Activated CD4-positive, alpha-beta memory T cell treated with anti-CD3 and anti-CD28 coated beads, Interleukin-2, amount 10 ng/mL, durations not matched to agents 7 days and 5 days (primary cell): Measurements from ENCODE around the gene MID1. TPM values are rescaled to one million over a fixed set of nuclear protein-coding genes. Genes with fewer than 3 reads are reported as not detected.

Experiments
- CTCF ChIA-PET: fragments of 350-600 bp; sonication (Branson Sonifier 250); formaldehyde crosslinking; loops from one replicate; lab custom pipeline; 2021; ENCODE audit warnings: antibody characterized with exemption, inconsistent platforms; lab: Charles Lee
- POLR2A ChIA-PET: fragments of 350-600 bp; sonication (Branson Sonifier 250); formaldehyde crosslinking; loops from one replicate; lab custom pipeline; 2021; ENCODE audit warnings: antibody characterized with exemption; lab: Charles Lee
- DNase-seq: peaks from one replicate; pipeline ENCODE4 v3.0.0-alpha.2; 2020
- H3K27ac Mint-ChIP-seq: one replicate; pipeline ENCODE4 v1.8.0; 2021; ENCODE audit warnings: mild to moderate bottlenecking, mixed read lengths
- H3K27me3 Mint-ChIP-seq: one replicate; pipeline ENCODE4 v1.8.0; 2021; ENCODE audit warnings: mixed read lengths
- H3K36me3 Mint-ChIP-seq: one replicate; pipeline ENCODE4 v1.8.0; 2021; ENCODE audit warnings: low read depth, mixed read lengths
- H3K4me1 Mint-ChIP-seq: one replicate; pipeline ENCODE4 v1.8.0; 2021; ENCODE audit warnings: mixed read lengths
- H3K4me3 Mint-ChIP-seq: one replicate; pipeline ENCODE4 v1.8.0; 2021; ENCODE audit warnings: mild to moderate bottlenecking, mixed read lengths
- H3K9me3 Mint-ChIP-seq: one replicate; pipeline ENCODE4 v1.8.0; 2021; ENCODE audit warnings: mixed read lengths
- total RNA-seq, 2 experiments: library from RNA; stranded (reverse); gene quantifications; one replicate each; pipeline ENCODE4 v1.2.3, GENCODE V29; 2021

The MID1 gene
- total RNA-seq, 2 experiments from 2014 or later = 0.08 TPM; not detected in 1

GRCh38 chrX:10531927-10532326, 88.5 kb downstream of the MID1 start:
- ChIA-PET POLR2A (no interaction called here), CTCF (no interaction called here)
- no peak for DNase-seq
- no peaks in the 10 kb centered on the region for H3K36me3 Mint-ChIP-seq
- no peaks in the 10 kb centered on the region for H3K4me1 Mint-ChIP-seq
- no peak overlapping the region for H3K27ac Mint-ChIP-seq
- no peaks in the 10 kb centered on the region for H3K9me3 Mint-ChIP-seq
- H3K4me3 Mint-ChIP-seq = no peak overlapping the region
- H3K27me3 Mint-ChIP-seq = no peaks in the 10 kb centered on the region

- no peaks in the 10 kb centered on the region for H3K4me1 Mint-ChIP-seq
Measured at GRCh38 chrX:10529344-10529743, 91.0 kb downstream of the MID1 start.

GRCh38 chrX:10526451-10526850, 93.9 kb downstream of the MID1 start:
- Mint-ChIP-seq H3K9me3 (no peaks in the 10 kb centered on the region), H3K36me3 (no peaks in the 10 kb centered on the region), H3K27me3 (no peaks in the 10 kb centered on the region), H3K27ac (no peak overlapping the region), H3K4me1 (no peaks in the 10 kb centered on the region), H3K4me3 (no peak overlapping the region)
- DNase-seq = no peak
- CTCF ChIA-PET = no interaction called here
- POLR2A ChIA-PET = no interaction called here

More at GRCh38 chrX:10529344-10529743, 91.0 kb downstream of the MID1 start:
- POLR2A ChIA-PET = no interaction called here
- no peak overlapping the region for H3K4me3 Mint-ChIP-seq
- no peaks in the 10 kb centered on the region for H3K9me3 Mint-ChIP-seq
- H3K27me3 Mint-ChIP-seq = no peaks in the 10 kb centered on the region
- CTCF ChIA-PET = no interaction called here
- no peaks in the 10 kb centered on the region for H3K36me3 Mint-ChIP-seq
- no peak for DNase-seq
- H3K27ac Mint-ChIP-seq = no peak overlapping the region

GRCh38 chrX:10525381-10526120, 94.8 kb downstream of the MID1 start:
- Mint-ChIP-seq H3K27ac (no peak overlapping the region), H3K4me3 (no peak overlapping the region), H3K36me3 (no peaks in the 10 kb centered on the region), H3K27me3 (no peaks in the 10 kb centered on the region), H3K4me1 (no peaks in the 10 kb centered on the region), H3K9me3 (no peaks in the 10 kb centered on the region)
- ChIA-PET POLR2A (no interaction called here), CTCF (no interaction called here)
- DNase-seq = no peak

- Mint-ChIP-seq H3K27ac (no peak overlapping the region), H3K36me3 (no peaks in the 10 kb centered on the region), H3K9me3 (no peaks in the 10 kb centered on the region), H3K4me1 (no peaks in the 10 kb centered on the region), H3K4me3 (no peak overlapping the region), H3K27me3 (no peaks in the 10 kb centered on the region)
- DNase-seq = no peak
- ChIA-PET POLR2A (no interaction called here), CTCF (no interaction called here)
Measured at GRCh38 chrX:10524578-10524977, 95.8 kb downstream of the MID1 start.

- DNase-seq = no peak
- Mint-ChIP-seq H3K27ac (no peak overlapping the region), H3K36me3 (no peaks in the 10 kb centered on the region), H3K4me3 (no peak overlapping the region), H3K4me1 (no peaks in the 10 kb centered on the region), H3K27me3 (no peaks in the 10 kb centered on the region), H3K9me3 (no peaks in the 10 kb centered on the region)
- ChIA-PET CTCF (no interaction called here), POLR2A (no interaction called here)
Measured at GRCh38 chrX:10519761-10520160, 100.6 kb downstream of the MID1 start.

- Mint-ChIP-seq H3K9me3 (no peaks in the 10 kb centered on the region), H3K4me1 (no peaks in the 10 kb centered on the region), H3K36me3 (no peaks in the 10 kb centered on the region), H3K4me3 (no peak overlapping the region), H3K27ac (no peak overlapping the region), H3K27me3 (no peaks in the 10 kb centered on the region)
- ChIA-PET POLR2A (no interaction called here), CTCF (no interaction called here)
- DNase-seq = no peak
Measured at GRCh38 chrX:10519278-10519677, 101.1 kb downstream of the MID1 start.

- H3K27me3 Mint-ChIP-seq = no peaks in the 10 kb centered on the region
- CTCF ChIA-PET = no interaction called here
- H3K4me1 Mint-ChIP-seq = no peaks in the 10 kb centered on the region
- H3K9me3 Mint-ChIP-seq = no peaks in the 10 kb centered on the region
- no peak for DNase-seq
- H3K4me3 Mint-ChIP-seq = no peak overlapping the region
- H3K36me3 Mint-ChIP-seq = no peaks in the 10 kb centered on the region
- POLR2A ChIA-PET = no interaction called here
- H3K27ac Mint-ChIP-seq = no peak overlapping the region
Measured at GRCh38 chrX:10518073-10518472, 102.3 kb downstream of the MID1 start.

- H3K36me3 Mint-ChIP-seq = no peaks in the 10 kb centered on the region
- ChIA-PET CTCF (no interaction called here), POLR2A (no interaction called here)
- no peak for DNase-seq
- no peak overlapping the region for H3K4me3 Mint-ChIP-seq
- no peaks in the 10 kb centered on the region for H3K27me3 Mint-ChIP-seq
- H3K4me1 Mint-ChIP-seq = no peaks in the 10 kb centered on the region
- H3K27ac Mint-ChIP-seq = no peak overlapping the region
- H3K9me3 Mint-ChIP-seq = no peaks in the 10 kb centered on the region
Measured at GRCh38 chrX:10516781-10517322, 103.5 kb downstream of the MID1 start.

- no peaks in the 10 kb centered on the region for H3K36me3 Mint-ChIP-seq
- ChIA-PET POLR2A (no interaction called here), CTCF (no interaction called here)
- no peaks in the 10 kb centered on the region for H3K27me3 Mint-ChIP-seq
- no peaks in the 10 kb centered on the region for H3K9me3 Mint-ChIP-seq
- H3K27ac Mint-ChIP-seq = no peak overlapping the region
- no peak for DNase-seq
- no peak overlapping the region for H3K4me3 Mint-ChIP-seq
- H3K4me1 Mint-ChIP-seq = no peaks in the 10 kb centered on the region
Measured at GRCh38 chrX:10514891-10515290, 105.5 kb downstream of the MID1 start.

GRCh38 chrX:10513974-10514373, 106.4 kb downstream of the MID1 start:
- H3K9me3 Mint-ChIP-seq = no peaks in the 10 kb centered on the region
- CTCF ChIA-PET = no interaction called here

GRCh38 chrX:10512741-10513140, 107.6 kb downstream of the MID1 start:
- H3K4me1 Mint-ChIP-seq = no peaks in the 10 kb centered on the region
- H3K4me3 Mint-ChIP-seq = no peak overlapping the region
- no peak for DNase-seq
- ChIA-PET CTCF (no interaction called here), POLR2A (no interaction called here)
- H3K36me3 Mint-ChIP-seq = no peaks in the 10 kb centered on the region
- H3K27me3 Mint-ChIP-seq = no peaks in the 10 kb centered on the region
- H3K27ac Mint-ChIP-seq = no peak overlapping the region
- H3K9me3 Mint-ChIP-seq = no peaks in the 10 kb centered on the region

More at GRCh38 chrX:10513974-10514373, 106.4 kb downstream of the MID1 start:
- POLR2A ChIA-PET = no interaction called here
- Mint-ChIP-seq H3K27ac (no peak overlapping the region), H3K27me3 (no peaks in the 10 kb centered on the region), H3K36me3 (no peaks in the 10 kb centered on the region), H3K4me1 (no peaks in the 10 kb centered on the region), H3K4me3 (no peak overlapping the region)
- DNase-seq = no peak

- Mint-ChIP-seq H3K9me3 (no peaks in the 10 kb centered on the region), H3K36me3 (no peaks in the 10 kb centered on the region), H3K27me3 (no peaks in the 10 kb centered on the region), H3K4me3 (no peak overlapping the region), H3K4me1 (no peaks in the 10 kb centered on the region), H3K27ac (no peak overlapping the region)
- CTCF ChIA-PET = no interaction called here
- POLR2A ChIA-PET = no interaction called here
- DNase-seq = no peak
Measured at GRCh38 chrX:10512258-10512657, 108.1 kb downstream of the MID1 start.

- ChIA-PET CTCF (no interaction called here), POLR2A (no interaction called here)
- no peak for DNase-seq
- H3K27ac Mint-ChIP-seq = no peak overlapping the region
- no peaks in the 10 kb centered on the region for H3K9me3 Mint-ChIP-seq
- no peaks in the 10 kb centered on the region for H3K27me3 Mint-ChIP-seq
- H3K4me3 Mint-ChIP-seq = no peak overlapping the region
- H3K36me3 Mint-ChIP-seq = no peaks in the 10 kb centered on the region
- no peaks in the 10 kb centered on the region for H3K4me1 Mint-ChIP-seq
Measured at GRCh38 chrX:10509397-10509796, 111.0 kb downstream of the MID1 start.
